KMS-11 (cell line): ENCODE measurements around the gene NOXO1.
"Not testable (repeated sequence)": the region's sequence is repeated elsewhere in the genome, so short reads cannot be mapped to it uniquely, and the experiment has no call there.

ENCODE experiments used
- H2AFZ ChIP-seq: fragments of 200-600 bp; sonication (generic); 2 replicates; pipeline ENCODE4 v1.6.1; 2016; ENCODE audit warnings: antibody characterized with exemption, mixed run types, low read depth
- H3K27ac ChIP-seq: fragments of 200-600 bp; sonication (generic); 2 replicates; pipeline ENCODE4 v1.6.1; 2016; ENCODE audit warnings: mild to moderate bottlenecking, mixed run types
- H3K27me3 ChIP-seq: fragments of 200-600 bp; sonication (generic); 2 replicates; pipeline ENCODE4 v1.6.1; 2017; ENCODE audit warnings: mild to moderate bottlenecking, low read depth, mixed run types, moderate library complexity; ENCODE audit not compliant: insufficient read depth
- H3K36me3 ChIP-seq: fragments of 200-600 bp; sonication (generic); 2 replicates; pipeline ENCODE4 v1.6.1; 2017; ENCODE audit warnings: mild to moderate bottlenecking, mixed run types; ENCODE audit not compliant: insufficient read depth
- H3K4me1 ChIP-seq: fragments of 200-600 bp; sonication (generic); 2 replicates; pipeline ENCODE4 v1.6.1; 2016; ENCODE audit warnings: mild to moderate bottlenecking, low read depth, mixed run types; ENCODE audit not compliant: poor library complexity, severe bottlenecking
- H3K4me2 ChIP-seq: fragments of 200-600 bp; sonication (generic); 2 replicates; pipeline ENCODE4 v1.7.0; 2016; ENCODE audit warnings: mild to moderate bottlenecking, mixed run types
- H3K4me3 ChIP-seq: fragments of 200-600 bp; sonication (generic); IDR thresholded peaks from 2 replicates; pipeline ENCODE4 v1.6.1; 2017; ENCODE audit warnings: low read depth, low read length, mixed read lengths; ENCODE audit not compliant: insufficient read depth
- H3K79me2 ChIP-seq: fragments of 200-600 bp; sonication (generic); 2 replicates; pipeline ENCODE4 v1.6.1; 2016; ENCODE audit warnings: low read depth, mixed run types; ENCODE audit not compliant: insufficient read depth
- H3K9ac ChIP-seq: fragments of 200-600 bp; sonication (generic); 2 replicates; pipeline ENCODE4 v1.6.1; 2016; ENCODE audit warnings: mild to moderate bottlenecking, mixed run types
- H4K20me1 ChIP-seq: fragments of 200-600 bp; sonication (generic); 2 replicates; pipeline ENCODE4 v1.6.1; 2016; ENCODE audit warnings: mild to moderate bottlenecking, mixed run types; ENCODE audit not compliant: insufficient read depth
- CTCF ChIP-seq: fragments of 200-600 bp; sonication (generic); conservative IDR thresholded peaks from 2 replicates; pipeline ENCODE4 v1.6.1; 2017; ENCODE audit warnings: low read depth, mild to moderate bottlenecking, antibody characterized with exemption, low read length, moderate library complexity, mixed read lengths

The NOXO1 gene

DNA sequence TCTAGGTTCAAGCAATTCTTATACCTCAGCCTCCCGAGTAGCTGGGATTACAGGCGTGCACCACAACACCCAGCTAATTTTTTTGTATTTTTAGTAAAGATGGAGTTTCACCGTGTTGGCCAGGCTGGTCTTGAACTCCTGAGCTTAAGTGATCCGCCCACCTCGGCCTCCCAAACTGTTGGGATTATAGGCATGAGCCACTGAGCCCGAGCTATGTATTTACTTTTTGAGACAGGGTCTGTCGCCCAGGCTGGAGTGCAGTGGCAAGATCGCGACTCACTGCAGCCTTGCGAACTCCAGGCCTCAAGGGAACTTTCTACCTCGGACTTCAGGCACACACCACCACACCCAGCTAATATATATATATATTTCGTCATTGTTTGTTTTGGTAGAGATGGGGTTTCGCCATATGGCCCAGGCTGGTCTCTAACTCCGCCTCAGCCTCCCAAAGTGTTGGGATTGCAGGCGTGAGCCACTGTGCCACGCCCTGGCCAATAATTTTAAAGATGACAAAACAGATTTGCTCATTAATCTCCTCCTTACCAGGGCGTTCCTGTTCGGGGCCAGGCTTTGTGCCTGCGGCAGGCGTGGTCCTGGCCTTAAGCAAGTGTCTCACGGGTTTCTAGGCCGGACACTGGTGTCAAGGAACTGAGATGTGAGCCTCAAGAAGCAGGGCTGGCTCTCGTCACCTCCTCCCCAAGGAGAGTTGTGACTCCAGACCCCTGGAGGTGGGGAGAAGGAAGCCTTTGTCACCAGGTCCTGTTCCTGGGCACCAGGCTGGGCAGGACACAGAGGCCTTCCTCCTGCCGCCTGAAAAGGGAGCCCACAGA is 34.1 kb upstream of the NOXO1 start:
- no peaks in the 10 kb centered on the region for H3K79me2 ChIP-seq
- H3K36me3 ChIP-seq: no peaks in the 10 kb centered on the region
- no peak overlapping the region for H3K4me3 ChIP-seq
- TF ChIP-seq CTCF: no peak
- no peaks in the 10 kb centered on the region; the same call in 1 of the 2 replicates for H3K27me3 ChIP-seq
- H3K27ac ChIP-seq: no peak overlapping the region
- H3K9ac ChIP-seq: no peak overlapping the region
- peaks cover 5% of the 10 kb centered on the region for H3K4me1 ChIP-seq
- no peaks in the 10 kb centered on the region for H4K20me1 ChIP-seq
- H2AFZ ChIP-seq: no peak overlapping the region
- no peak overlapping the region for H3K4me2 ChIP-seq

DNA sequence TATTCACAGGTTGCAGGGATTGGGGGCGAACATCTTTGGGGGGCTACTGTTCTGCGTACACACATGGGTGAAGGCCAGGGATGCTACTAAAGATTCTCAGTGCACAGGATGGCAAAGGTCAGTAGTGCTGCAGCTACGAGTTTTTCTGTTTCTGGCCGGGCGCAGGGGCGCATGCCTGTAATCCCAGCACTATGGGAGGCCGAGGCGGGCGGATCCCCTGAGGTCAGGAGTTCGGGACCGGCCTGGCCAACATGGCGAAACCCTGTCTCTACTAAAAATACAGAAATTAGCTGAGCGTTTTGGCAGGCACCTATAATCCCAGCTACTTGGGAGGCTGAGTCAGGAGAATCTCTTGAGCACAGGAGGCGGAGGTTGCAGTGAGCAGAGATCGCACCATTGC is 32.3 kb upstream of the NOXO1 start:
- H3K27me3 ChIP-seq: no peaks in the 10 kb centered on the region
- no peak for TF ChIP-seq CTCF
- no peak overlapping the region for H3K9ac ChIP-seq
- no peaks in the 10 kb centered on the region for H3K36me3 ChIP-seq
- H3K27ac ChIP-seq: no peak overlapping the region
- no peak overlapping the region for H2AFZ ChIP-seq
- H3K4me1 ChIP-seq: peaks cover 5% of the 10 kb centered on the region
- 0 out of 2 replicates have a peak, but pooled peaks cover under 1% of the 10 kb centered on the region for H4K20me1 ChIP-seq
- H3K4me2 ChIP-seq: no peak overlapping the region
- peaks cover 9% of the 10 kb centered on the region for H3K79me2 ChIP-seq
- H3K4me3 ChIP-seq: no peak overlapping the region

DNA sequence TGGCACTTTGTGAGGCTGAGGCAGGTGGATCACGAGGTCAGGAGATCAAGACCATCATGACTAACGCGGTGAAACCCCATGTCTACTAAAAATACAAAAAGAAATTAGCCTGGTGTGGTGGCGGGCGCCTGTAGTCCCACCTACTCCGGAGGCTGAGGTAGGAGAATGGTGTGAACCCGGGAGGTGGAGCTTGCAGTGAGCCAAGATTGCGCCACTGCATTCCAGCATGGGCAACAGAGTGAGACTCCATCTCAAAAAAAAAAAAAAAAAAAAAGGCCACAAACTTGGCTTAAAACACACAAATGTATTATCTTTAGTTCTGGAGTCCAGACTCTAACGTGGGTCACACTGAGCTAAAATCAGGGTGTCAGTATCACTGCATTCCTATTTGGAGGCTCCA is 30.5 kb upstream of the NOXO1 start:
- not testable (repeated sequence) for H3K36me3 ChIP-seq, H3K27ac ChIP-seq, H3K4me3 ChIP-seq, H2AFZ ChIP-seq, H3K27me3 ChIP-seq, H3K9ac ChIP-seq, H3K4me2 ChIP-seq
- Histone ChIP-seq H3K4me1 (peaks cover 23% of the 10 kb centered on the region), H4K20me1 (peaks cover 12% of the 10 kb centered on the region), H3K79me2 (peaks cover 27% of the 10 kb centered on the region)

DNA sequence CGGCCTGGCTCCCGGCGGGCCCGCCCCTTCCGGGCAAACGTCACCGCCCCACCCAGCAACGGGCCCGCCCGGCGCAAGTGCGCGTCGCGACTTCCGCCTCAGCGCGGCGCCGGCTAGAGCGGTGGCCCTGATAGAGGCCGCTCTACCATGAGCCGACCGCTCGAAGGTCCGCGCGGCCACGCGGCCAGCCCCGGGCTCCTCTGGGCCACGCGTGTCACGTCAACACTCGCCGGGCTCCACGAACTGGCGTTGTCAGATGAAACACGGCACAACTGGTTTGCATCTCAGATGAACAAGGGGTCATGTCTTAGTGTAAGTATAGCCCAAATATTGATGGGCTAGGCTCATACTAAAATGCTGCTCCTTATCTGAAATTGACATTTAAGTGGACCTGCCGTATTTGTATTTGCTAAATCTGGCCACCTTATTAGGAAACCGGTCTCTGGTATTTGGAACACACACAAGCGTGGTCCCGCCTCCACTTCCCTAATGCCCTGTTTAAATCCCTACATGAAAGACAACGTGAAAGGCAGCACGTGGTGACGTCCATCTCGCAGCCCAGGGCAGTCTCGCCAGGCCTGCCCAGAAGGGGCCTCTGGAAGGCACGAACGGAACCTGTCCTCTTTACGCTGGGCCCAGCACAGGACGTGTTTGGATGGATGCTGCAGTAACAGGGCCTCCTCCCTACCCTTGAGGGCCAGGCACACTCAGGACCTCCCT is 28.7 kb upstream of the NOXO1 start, which contains the start of gene ZNF598:
TSS of gene ZNF598 (minus strand) at position 31 of the 720 bp plus-strand sequence.
- Histone ChIP-seq H3K4me2 (peak within 1 kb of the TSS; percentile 96), H3K27me3 (no peaks in the 10 kb centered on the region), H3K9ac (peak within 1 kb of the TSS; percentile 87), H4K20me1 (peaks cover 15% of the 10 kb centered on the region), H2AFZ (peak within 1 kb of the TSS; percentile 76), H3K79me2 (peaks cover 43% of the 10 kb centered on the region), H3K27ac (peak within 1 kb of the TSS; percentile 61), H3K4me3 (peak within 1 kb of the TSS; percentile 56), H3K4me1 (peaks cover 23% of the 10 kb centered on the region), H3K36me3 (no peaks in the 10 kb centered on the region)
- no peak; the same call in 1 of the 2 replicates for TF ChIP-seq CTCF
